ENCODE results near the gene DENND4A.
"Not testable (repeated sequence)": the region's sequence is repeated elsewhere in the genome, so short reads cannot be mapped to it uniquely, and the experiment has no call there.

The DENND4A gene

GRCh38 chr15:65751431-65751830 lies 40.7 kb downstream of the DENND4A start:
- no peak for DNase-seq

- no peak for DNase-seq
These were observed 44.8 kb downstream of the DENND4A start for GRCh38 chr15:65747265-65747664.

GRCh38 chr15:65743637-65744252 lies 48.3 kb downstream of the DENND4A start:
- no peak for DNase-seq

- DNase-seq, result no peak
These were observed 51.9 kb downstream of the DENND4A start for GRCh38 chr15:65740148-65740547.

GRCh38 chr15:65738649-65739048 lies 53.4 kb downstream of the DENND4A start:
- DNase-seq, result no peak

GRCh38 chr15:65733599-65733998 lies 58.5 kb downstream of the DENND4A start:
- not testable (repeated sequence) for DNase-seq

GRCh38 chr15:65732698-65733097 lies 59.4 kb downstream of the DENND4A start:
- no peak for DNase-seq

GRCh38 chr15:65731926-65732325 lies 60.2 kb downstream of the DENND4A start:
- DNase-seq, result no peak

GRCh38 chr15:65730549-65731172 lies 61.4 kb downstream of the DENND4A start:
- DNase-seq, result no peak

- DNase-seq, result no peak
These were observed 67.5 kb downstream of the DENND4A start for GRCh38 chr15:65724464-65725215.

- no peak for DNase-seq
These were observed 68.2 kb downstream of the DENND4A start for GRCh38 chr15:65723876-65724275.

GRCh38 chr15:65722191-65722590 lies 69.9 kb downstream of the DENND4A start:
- DNase-seq, result no peak

- DNase-seq, result no peak
These were observed 79.7 kb downstream of the DENND4A start for GRCh38 chr15:65712415-65712814.

- DNase-seq, result no peak
These were observed 97.0 kb downstream of the DENND4A start for GRCh38 chr15:65695081-65695480.

GRCh38 chr15:65690778-65691177 lies 101.3 kb downstream of the DENND4A start:
- DNase-seq, result no peak

GRCh38 chr15:65690173-65690572 lies 101.9 kb downstream of the DENND4A start:
- no peak for DNase-seq

- DNase-seq, result no peak
These were observed 103.6 kb downstream of the DENND4A start for GRCh38 chr15:65688462-65688861.

GRCh38 chr15:65682404-65682911 lies 109.6 kb downstream of the DENND4A start:
- DNase-seq, result no peak

GRCh38 chr15:65680544-65680943 lies 111.5 kb downstream of the DENND4A start:
- no peak for DNase-seq

GRCh38 chr15:65676123-65676522 lies 116.0 kb downstream of the DENND4A start:
- no peak for DNase-seq

- no peak for DNase-seq
These were observed 116.5 kb downstream of the DENND4A start for GRCh38 chr15:65675551-65675950.

GRCh38 chr15:65666257-65666656 lies 125.8 kb downstream of the DENND4A start:
- DNase-seq, result no peak

GRCh38 chr15:65663521-65663920 lies 128.6 kb downstream of the DENND4A start:
- no peak for DNase-seq

GRCh38 chr15:65660927-65661326 lies 131.2 kb downstream of the DENND4A start:
- no peak for DNase-seq
